ENCODE measurements around the gene CLN6.
"Not testable (repeated sequence)": the region's sequence is repeated elsewhere in the genome, so short reads cannot be mapped to it uniquely, and the experiment has no call there.

CLN6 gene

DNA sequence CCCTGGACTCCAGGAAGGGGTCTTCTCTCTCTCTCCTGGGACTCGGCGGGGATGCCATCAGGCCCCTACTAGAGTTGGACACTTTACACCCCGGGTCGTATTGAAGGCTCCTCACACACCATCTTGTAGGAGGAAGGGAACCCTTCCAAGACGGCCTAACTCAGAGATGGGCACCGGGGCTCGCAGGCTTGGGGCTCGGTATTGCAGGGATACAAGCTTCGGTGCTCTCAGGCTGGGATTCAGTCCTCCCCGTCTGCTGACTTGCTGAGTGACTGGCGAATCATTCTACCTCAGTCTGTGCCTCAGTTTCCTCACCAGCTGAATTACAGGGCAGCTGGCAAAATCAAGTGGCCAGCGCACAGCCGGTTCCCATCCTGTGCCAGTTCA is 24.0 kb downstream of the CLN6 start:
- no peak for DNase-seq

DNA sequence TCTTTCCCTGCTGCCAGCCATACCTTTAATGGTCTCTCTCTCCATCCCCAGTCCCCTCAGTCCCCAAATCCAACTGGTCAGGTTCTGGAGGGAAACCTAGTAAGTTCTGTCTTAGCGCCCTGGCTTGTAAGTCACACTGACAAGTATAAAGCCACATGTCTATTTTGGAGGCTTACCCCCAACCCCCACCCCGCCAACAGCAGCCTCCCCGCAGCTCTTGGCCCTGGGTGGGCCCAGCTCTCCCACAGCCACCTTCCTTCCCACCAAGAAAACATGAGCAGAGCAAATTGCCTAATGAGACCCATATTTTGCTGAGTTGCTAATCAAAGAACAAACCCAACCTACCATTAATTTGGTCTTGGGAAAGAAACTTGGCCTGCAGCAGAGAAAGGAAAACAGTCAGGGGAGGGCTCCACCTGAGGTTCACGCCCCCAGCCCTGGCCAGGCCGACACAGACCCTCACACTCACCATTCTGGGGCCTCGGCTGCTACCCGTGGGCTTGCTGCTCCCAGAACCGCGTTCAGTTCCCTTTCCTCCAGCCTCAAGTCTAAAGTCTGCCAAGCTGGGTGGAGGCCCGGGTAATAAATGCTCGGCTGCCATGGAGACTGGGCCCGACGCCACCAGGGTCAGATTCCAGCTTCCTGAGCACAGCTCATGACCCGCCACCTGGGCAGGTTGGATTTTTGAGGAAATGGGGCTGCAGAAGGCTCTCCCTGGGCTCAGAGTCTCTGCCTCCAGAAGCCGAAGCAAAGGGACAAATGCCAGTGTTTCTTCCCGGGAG is 24.6 kb downstream of the CLN6 start, which contains the start of gene CALML4:
CALML4 (minus strand) TSS at position 557 of the 782 bp plus-strand sequence; CDS start at position 472, 85 bp downstream.
- no peak for DNase-seq

DNA sequence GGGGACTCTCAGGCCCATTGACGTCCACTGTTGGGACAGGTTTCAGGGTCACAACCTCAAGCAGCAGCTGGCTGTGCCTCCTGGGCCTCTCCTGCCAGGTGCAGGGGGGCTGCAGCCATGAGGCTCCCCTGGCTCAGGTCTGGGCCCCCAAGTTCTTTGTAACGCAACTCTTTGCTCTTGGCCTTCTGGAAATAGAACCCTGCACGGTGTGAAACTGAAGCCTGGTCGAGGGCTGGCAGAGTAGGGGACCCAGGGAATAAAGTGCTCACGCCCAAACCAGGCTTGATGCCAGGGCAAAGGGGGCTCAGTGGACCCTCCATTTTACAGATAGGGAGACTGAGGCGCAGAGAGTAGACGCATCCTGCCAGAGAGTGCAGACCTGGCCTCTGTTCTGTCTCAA is 25.2 kb downstream of the CLN6 start:
- DNase-seq, result no peak

DNA sequence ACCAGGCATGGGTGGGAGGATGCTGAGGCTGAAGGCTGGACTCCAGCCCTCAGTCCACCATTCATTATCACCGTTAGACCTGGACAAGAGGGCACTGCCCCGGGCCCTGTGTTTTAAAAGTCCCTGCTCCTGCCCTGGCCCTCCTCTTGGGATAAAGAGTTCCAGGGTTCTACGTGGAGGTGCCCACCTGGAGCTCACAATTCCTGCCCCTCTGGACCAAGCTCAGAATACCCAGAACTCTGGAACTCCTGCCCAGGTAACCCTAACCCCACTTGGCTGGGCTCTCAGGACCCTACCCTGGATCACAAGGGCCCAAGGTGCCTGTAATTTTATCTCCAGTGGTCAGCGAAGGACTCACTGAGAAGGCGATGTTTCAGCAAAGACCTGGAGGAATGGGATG is 25.6 kb downstream of the CLN6 start:
- no peak for DNase-seq

DNA sequence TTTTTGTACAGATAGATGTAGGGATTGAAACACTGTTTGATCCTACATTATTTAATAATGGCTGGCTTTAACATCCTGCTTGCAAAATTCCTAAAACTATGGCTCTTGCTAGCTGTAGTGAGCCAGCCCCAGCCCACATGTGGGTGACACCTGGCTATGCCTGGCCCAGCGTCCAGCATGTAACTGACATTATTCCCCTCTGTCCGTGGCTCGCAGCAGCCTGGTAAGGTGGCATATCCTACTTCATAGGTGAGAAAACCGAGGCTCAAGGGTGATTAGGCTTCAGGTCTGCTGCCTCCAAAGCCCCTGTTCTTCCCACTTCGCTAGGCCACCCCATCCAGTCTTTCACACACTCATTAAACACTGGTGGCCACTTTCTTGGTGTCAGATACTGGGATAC is 26.0 kb downstream of the CLN6 start:
- no peak for DNase-seq

DNA sequence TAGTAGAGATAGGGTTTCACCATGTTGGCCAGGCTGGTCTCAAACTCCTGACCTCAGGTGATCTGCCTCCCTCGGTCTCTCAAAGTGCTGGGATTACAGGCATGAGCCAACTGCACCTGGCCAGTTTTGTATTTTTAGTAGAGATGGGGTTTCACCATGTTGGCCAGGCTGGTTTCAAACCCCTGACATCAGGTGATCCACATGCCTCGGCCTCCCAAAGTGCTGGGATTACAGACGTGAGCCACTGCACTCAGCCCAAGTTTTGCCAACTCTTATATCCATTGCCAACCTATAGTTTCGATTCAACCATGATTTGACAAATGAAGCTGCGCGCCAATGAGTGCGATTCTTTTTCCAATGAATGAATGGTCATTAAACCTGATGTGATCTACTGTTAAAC is 26.5 kb downstream of the CLN6 start:
- DNase-seq, result not testable (repeated sequence)

DNA sequence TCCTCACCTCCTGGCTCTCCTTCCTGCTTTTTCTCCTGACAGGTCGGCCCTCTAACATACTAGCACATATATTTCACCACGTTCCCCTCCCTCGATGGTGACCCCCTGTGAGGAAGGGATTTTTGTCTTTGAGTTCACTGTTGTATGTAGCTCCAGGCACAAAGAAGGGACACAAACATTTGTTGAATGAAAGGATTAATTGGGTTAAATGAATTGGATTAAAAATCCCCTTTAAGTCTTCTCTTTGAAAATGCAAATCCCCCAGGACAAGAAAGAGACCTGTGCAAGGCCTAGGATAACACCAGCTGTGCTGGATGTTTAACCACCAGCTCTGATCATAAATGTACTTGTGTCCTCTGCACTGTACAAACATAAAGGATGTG is 27.7 kb downstream of the CLN6 start:
- no peak for DNase-seq

DNA sequence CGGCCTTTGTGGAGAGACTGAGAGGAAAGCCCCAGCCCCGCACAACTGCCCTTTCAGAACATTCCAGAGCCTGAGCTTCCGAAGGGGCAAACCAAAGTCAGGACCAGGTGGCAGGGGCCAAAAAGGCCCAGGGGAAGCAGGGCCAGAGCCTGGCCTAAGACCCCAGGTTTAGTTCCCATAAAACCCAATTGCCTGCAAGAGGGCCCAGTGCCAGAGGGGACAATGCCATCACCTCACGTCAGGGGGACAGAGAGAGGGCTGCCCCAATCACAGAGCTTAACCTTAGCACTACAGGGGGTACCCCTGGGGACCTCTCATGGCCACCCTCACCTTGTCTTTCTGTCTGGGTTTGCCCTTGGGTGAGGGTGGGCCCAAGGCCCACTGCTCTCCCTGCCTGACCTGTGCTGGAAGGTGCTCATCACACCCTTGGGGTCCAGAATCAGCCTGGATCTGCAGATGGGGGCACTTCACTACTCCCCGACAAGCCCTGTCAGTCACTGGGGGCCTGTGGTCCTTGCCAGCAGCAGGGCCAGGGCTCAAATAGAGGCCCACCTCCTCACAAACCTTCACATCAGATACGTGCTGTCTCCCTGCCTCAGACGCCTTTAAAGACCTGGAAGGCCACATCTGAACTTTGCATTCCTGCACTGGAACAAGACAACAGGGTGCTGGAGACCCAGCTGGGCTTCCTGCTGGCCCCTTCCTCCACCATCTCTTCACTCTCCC is 28.2 kb downstream of the CLN6 start:
- DNase-seq, result no peak

DNA sequence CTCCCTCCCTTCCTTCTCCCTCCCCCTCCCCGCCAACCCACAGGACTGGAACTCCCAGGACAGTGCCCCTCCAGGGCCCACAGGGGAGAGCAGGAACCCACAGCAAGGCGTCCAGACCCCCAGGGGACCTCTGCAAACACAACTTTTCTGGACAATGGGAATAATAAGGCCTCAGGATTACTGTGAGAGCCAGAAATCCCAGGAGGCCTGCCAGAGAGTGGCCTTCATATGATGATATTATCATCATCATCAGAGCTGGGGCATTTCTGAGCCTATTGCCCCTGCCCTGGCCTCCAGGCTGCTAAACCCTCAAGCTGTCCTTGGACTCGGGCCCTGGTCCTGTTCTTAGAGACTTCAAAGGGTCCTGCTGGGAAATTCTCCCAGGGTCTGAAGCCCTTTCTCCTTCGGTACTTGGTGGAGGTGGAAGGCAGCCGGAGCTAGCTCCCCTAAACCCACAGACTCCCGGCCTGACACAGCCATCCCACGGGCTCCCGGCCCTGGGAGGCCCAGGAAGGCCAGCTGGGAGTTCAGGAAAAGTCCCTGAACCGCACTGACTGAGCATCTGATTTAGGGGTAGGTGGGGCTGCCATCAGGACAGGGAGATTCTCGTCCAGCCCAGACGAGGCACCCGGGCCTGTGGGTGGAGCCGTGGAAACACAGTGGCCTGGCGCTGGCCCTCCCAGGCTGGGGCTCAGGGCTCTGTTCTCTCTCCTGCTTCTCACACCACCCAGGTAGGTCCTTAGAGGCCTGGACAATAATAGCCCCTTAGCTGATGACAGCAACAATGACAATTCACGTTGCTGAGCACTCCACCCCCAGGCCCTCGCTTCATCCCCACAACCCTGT is 29.3 kb downstream of the CLN6 start:
- DNase-seq, result no peak

DNA sequence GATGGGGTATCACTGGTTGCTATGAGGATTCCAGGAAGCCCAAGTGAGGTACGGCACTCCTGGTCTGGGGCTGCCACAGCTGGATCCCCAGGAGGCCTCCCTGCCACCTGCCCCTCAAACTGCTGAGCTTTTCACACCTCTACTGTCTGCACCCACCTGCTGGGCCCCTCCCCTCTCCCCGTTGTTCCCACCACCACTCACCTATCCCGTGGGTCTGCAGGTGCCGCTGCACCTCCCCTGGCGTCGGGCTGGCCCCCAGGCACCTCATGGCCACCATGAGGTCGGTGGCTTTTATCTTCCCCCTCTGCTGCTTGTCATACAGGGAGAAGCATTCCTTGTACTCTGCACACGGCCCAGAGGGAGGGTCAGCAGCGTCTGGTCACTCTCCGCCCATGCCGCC is 30.2 kb downstream of the CLN6 start:
- no peak for DNase-seq

DNA sequence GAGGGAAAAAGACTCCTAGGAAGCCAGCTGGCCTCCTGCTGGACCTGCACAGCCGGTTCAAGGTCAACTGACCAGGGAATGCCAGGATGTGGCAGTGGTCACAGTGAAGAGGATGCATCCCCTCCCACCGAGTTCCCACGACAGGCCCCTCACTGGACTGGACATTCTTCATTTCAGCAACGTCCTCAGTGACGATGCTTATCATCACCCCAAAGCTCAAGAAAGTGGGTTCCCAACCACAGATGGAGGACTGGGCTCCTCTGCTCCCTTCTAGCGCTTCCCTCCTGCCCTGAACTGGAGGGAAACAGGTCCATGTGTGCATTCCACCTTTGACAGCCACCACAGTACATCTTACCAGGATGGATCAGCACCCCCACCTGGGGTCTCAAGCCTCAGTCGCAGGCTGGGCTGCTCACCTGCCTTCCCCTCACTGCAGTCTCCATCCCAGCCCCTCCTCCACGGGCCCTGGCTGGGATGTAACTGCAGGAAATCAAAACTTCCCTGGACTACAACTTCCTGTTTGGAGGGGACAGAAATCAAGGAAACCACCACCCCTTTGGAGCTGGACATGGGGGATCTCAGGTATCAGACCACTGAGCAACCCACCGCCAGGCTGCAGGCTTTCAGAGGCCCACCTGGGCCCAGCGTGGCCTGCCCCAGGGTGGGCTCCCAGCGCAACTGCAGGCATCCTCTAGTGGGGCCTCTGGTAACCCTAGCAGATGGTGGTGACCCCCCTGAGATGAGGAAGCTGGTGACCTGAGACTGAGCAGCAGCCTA is 31.7 kb downstream of the CLN6 start:
- no peak for DNase-seq

DNA sequence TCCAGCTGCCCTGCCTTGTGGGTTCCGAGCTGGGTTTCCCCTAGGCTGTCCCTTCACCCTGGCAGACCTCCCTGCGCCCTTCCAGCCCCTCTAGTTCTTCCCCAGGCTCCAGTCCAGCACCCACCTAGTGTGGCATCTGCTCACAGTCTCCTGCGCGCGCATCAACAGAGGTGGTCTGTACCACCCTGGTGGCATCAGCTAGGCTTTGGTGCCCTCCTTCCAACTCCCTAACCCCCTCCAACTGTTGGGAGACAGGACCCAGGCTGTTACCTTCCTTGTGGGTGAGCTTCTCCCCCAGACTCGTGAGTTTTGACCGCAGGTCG is 32.4 kb downstream of the CLN6 start:
- DNase-seq, result no peak

DNA sequence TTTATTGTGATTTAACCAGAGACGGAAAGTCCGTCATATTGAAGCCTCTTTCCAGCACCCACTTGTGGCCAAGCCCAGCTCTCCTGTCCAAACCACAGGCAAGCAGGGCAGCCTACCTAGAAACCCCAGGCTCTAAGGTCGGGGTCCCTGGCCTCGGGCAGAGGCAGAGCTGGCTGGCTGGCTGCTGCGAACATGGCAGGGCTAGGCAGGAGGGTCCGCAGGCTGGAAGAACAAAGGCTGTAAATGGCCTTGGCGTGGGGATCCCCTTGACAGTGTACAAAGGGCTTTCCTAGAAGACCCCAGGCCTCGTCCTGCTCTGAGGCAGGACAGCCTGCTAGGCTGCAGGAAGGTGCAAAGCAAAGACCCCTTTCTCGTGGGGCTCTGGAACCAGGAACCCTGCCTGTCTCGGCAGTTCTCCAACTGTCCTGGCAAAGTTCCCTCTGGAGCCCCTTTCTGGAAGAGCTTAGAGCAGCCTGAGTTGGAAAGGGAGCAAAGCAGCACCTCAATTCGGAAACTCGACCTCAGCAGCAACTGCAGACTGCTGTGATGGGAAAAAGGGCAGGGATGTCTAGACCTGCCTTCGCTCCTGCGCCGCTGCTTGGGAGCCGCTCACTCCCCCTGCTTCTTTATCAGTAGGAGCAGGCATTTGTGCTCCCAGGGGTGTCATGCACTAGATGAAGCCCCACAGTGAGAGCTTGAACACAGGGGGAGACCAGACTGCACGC is 32.9 kb downstream of the CLN6 start:
- DNase-seq, result no peak

DNA sequence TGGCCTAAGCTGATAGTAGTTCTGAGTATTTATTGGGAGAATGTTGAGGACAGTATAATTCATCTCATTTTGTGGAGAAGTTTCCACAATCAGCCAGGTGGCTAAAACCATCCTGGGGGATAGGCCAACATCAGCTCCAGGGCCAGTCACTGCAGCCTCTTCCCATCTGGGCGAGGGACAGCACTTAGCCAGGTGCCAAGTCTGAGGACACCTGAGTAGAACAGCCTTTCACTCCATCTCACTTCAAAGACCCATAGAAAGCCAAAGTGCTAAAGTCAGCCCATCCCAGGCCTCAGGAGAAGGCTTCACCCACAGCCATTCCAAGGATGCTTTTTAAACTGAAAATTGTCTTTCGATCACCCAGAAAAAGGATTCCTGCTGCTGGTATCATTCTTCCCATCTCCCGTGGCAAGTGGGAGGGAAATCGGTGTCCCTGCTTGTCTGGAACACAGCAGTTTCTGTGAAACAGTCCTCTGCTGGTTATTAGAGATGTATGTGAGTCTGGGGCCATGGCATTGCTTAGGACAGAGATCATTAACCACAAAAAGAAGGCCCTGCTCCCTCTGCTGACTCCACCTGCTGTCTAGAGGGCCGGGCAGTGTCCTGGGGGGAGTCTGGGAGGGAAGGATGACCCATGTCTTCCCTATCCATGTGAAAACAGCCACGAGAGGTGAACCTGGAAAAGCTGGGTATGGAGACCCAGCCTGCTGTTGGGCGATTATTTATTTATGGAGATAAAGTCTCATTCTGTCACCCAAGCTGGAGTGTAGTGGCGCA is 34.0 kb downstream of the CLN6 start:
- DNase-seq, result no peak

DNA sequence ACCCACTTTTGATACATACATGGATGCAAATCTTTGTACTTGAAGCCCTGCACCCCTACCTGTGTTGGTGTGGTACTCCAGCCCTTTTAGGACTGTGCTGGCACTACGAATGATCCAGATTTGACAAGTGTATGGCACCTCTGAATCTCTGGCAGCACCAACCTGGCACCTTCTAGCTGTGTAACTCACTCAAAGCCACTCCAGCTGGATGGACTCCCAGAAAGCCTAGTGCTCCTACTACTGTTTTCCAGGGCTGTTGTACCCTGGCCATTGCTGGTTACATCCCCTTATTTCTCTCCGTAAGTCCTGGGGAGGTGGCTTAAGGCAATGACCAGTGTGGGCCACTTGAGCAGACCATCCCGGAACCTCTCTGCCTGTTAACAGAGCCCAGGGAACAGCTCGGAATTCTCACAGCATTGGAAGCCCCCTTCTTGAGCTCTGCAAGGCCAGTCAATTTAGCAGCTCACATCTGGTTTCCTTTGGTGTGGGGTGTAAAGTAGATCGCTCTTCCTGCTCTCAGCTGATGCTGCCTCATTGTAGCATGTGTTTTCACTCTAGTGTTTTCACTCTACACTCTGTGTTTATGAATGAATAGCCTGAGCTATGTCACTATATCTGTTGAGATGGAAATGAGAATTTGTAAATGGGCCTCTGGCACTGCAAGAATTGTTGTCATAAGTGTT is 36.6 kb downstream of the CLN6 start:
- no peak for DNase-seq

DNA sequence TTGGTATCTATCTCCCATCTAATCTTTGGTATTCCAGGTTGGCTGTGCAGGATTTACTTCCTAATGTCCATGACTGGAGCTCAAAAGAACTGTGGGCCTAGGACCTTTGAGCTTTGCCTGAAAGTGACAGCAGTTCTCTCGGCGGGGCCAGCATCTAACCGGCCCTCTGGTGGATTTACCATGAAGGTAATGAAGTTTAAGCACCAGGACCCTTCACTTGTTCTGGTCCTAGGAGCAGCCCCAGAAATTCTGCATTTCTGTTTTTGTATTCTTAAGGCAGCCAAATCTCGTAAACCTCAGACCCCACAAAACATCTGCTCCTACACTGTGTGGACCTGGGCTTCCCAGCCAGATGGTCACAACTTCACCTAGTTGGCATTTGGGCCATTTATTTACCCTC is 37.4 kb downstream of the CLN6 start:
- no peak for DNase-seq

DNA sequence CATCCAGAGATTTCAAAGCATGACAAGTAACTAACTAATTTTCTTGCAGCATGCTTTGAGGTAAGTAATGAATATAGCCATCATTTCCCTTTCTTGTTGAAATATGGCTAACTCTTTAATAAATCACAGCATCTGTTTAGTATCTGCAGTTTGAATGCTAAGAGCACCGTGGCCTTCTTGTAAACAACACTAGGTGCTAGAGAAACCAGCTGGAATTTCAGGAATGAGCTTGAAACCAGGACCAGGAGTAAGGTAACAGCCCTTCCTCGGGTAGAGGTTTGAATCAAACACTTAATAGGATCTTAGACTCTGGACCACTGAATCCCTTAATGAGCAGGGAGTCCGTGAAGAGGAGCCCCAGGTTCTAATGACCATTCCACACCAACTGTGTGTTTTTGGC is 38.0 kb downstream of the CLN6 start:
- DNase-seq, result no peak

DNA sequence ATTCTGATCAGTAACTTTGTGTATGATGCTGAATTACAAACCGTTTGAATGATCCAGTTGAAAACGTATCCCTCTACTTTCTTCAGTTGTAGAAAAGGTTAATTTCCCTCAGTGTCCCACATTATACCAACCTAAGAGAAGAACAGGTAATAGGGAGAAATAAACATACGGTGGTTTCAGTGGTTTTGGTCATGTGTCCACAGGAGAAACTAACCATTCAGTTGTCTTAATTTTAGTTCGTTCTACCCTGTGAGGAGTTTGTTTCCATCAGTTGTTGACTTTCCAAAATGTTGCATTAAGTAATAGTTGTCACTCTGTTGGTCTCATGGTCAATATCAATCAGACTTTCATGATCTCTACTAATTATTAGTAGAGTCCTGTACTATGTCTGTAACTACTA is 39.5 kb downstream of the CLN6 start:
- DNase-seq, result no peak

DNA sequence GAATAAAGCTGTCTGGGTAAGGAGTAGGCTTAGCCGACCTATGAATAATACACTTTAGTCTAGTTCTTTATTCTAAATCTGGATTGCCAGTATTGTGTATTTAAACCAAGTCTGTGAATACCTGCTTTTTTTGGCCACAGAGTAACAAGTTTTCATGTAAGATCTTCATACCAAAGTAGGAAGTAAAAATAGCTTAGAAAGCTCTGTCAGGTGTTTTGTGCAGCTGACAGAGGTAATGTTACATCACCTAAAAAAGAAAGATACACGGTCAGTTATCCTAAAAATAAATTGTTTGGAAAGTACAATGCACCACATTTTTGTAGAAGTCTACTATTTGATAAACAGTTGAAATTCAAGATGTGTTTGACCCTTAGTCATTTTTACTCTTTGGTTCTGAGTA is 40.9 kb downstream of the CLN6 start:
- DNase-seq, result no peak

DNA sequence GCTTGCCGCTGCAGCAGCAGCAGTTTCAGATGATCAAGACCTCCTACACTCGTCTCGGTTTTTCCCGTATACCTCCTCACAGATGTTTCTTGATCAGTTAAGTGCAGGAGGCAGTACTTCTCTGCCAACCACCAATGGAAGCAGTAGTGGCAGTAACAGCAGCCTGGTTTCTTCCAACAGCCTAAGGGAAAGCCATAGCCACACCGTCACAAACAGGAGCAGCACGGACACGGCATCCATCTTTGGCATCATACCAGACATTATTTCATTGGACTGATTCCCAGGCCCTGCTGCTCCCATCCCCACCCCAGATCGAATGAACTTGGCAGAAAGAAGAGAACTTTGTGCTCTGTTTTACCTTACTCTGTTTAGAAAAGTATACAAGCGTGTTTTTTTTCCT is 42.0 kb downstream of the CLN6 start:
- no peak for DNase-seq
